C4-2B (cell line): Measurements from ENCODE around the gene GORASP2.

Experiments used
- H3K27ac ChIP-seq: fragments of 450-650 bp; 2 replicates; pipeline ENCODE4 v1.5.1; 2017
- CTCF ChIP-seq: fragments of 450-650 bp; conservative IDR thresholded peaks from 2 replicates; pipeline ENCODE4 v1.5.1; 2017; ENCODE audit warnings: mild to moderate bottlenecking
- ZFX ChIP-seq: fragments of 450-650 bp; IDR thresholded peaks from 2 replicates; pipeline ENCODE4 v1.6.1; 2017

Gene GORASP2

DNA sequence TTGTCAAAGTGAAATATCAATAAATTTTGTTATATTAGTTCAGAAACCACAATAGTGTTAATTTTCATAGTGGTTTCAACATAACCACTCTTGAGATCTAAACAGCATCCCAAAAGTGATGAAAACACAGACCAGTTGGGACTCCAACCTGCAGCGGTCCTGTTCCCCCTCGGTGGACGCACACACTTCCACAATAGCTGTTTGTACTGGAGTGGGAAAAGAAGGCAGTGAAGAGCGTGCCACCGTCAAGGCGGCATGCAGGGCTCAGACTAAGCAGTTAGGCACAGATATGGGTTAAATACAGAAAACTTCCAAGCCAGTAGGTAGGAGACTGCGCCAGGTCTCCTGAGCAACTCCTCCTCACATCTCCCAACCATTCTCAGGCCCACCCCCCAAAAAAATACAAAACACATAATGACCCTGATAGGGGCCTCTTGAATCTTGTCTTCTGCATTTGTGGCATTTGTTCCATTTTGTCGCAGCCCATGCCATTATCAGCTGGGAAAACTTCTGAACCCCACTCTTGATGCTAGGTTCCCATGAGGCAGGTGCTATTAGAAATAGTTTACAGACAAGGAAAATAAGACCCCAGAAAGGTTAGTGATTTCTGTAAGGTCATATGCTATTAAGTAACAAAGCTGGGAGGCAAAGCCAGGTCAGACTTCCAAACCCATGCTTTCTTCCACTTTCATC is 57.7 kb downstream of the GORASP2 start:
- TF ChIP-seq ZFX (no peak), CTCF (no peak)
- no peak overlapping the region for H3K27ac ChIP-seq

- H3K27ac ChIP-seq: no peak overlapping the region
- TF ChIP-seq ZFX: no peak
- TF ChIP-seq CTCF: peak; percentile 14; the same call in 1 of the 2 replicates
Measured at GRCh38 chr2:170991398-170992182, 62.5 kb downstream of the GORASP2 start.

GRCh38 chr2:170996316-170996715 is 67.3 kb downstream of the GORASP2 start:
- TF ChIP-seq ZFX: no peak
- TF ChIP-seq CTCF: no peak
- H3K27ac ChIP-seq: peak overlapping the region; percentile 29; the same call in 1 of the 2 replicates

DNA sequence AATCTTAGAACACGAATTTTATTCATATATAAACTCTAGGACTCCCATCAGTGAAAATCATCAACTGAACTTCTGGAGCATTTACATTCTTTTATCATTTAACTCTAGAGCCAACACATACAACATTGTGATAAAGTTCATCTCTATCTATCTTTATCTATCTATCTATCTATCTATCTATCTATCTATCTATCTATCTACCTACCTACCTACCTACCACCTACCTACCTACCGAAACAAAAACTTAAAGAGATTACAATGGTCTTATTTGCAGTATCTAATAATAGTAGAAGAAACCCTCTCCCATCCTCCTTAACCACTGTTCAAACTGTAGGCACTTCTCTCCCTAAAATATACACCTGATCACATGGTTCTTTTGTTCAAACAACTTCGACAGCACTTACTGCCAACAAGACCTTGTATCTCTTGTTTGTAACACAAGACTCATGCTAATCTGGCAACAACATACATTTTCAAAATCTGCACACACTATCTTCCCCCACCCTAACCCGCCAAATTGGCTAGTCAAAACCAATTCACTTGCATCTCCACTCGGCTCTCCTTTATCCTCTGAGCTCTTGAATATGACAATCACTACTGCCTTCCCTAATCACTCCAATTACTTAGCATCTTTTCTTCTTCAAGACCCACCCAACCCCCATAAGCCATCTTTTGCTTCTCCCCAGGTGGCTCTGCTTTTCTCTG is 69.0 kb downstream of the GORASP2 start:
- peak overlapping the region; percentile 88 for H3K27ac ChIP-seq
- TF ChIP-seq ZFX (no peak), CTCF (no peak)

DNA sequence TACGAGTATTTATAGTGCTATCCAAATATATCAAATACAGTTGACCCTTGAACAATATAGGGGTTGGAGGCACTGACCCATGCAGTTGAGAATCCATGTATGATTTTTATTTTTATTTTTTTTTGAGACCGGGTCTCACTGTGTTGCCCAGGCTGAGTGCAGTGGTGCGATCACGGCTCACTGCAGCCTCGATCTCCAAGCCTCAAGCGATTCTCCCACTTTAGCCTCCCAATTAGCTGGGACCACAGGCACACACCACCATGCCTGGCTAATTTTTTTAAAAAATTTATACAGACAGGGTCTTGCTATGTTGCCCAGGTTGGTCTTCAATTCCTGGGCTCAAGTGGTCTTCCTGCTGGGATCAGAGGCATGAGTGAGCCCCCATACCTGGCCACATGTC is 70.6 kb downstream of the GORASP2 start:
- no peak for TF ChIP-seq ZFX
- no peak for TF ChIP-seq CTCF
- H3K27ac ChIP-seq: peak overlapping the region; percentile 64

DNA sequence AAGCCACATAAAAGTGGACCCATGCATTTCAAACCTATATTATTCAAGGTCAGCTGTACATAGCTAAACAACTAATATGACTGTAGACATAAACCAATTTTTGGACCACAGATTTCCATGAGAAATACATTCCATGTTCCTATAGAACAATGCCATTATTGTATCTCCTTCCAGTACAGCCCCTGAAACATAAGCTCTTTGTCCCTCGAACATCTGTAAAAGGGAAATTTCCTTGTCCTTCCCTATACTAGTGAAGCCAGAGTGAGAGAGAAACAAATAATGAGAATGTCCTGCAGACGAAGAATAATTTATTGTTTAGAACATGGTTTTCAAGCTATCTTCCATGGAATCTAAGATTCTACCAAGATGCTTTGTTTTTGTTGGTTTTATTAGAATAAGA is 75.3 kb downstream of the GORASP2 start:
- no peak for TF ChIP-seq ZFX
- TF ChIP-seq CTCF: no peak
- H3K27ac ChIP-seq: peak overlapping the region; percentile 81

DNA sequence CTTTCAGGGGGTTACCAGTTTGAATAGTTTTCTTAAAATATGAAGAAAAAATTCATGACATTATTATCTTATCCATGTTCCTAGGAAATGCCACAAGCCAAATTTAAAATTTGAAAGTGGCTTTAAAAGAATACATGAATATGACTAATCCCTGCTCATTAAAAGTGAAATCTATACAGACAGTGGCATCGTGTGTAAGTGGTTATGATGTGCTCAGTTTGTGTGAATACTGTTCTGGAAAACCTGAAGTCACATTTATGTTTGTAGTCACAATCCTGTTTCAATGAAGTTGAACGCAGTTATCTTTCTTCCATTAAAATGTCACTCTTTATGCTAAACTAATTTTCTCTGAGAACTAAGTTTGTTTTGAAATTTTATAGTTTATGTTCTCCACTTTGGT is 75.8 kb downstream of the GORASP2 start:
- TF ChIP-seq ZFX (no peak), CTCF (no peak)
- H3K27ac ChIP-seq: no peak overlapping the region
